Measurements from ENCODE around the gene ZNF512.

GRCh38 chr2:27572439-27572838 is 10.4 kb upstream of the ZNF512 start:
- TF ChIP-seq CTCF (IDR thresholded peaks at IDR 0.05) (no peak), POLR2A (IDR thresholded peaks at IDR 0.05) (no peak)
